Stimulated activated effector memory CD8-positive, alpha-beta T cell treated with anti-CD3 and anti-CD28 coated beads, Interleukin-12 subunit alpha, Interleukin-12 subunit beta, amount 100 ng/mL, for 72 hours (primary cell): Measurements from ENCODE around the gene EPHB2.
"Not testable (repeated sequence)": the region's sequence is repeated elsewhere in the genome, so short reads cannot be mapped to it uniquely, and the experiment has no call there.

Source experiments
- ATAC-seq: fragments of 150-1000 bp; cut with Tn5 transposase; 2 replicates; pipeline ENCODE4 v1.10.0; 2021
- DNase-seq, 2 donors: peaks; one replicate each; pipeline ENCODE4 v3.0.0; 2021 to 2022; ENCODE audit warnings: low spot score in 2 of 2
- H3K27ac Mint-ChIP-seq: one replicate; pipeline ENCODE4 v1.8.0; 2022; ENCODE audit warnings: mild to moderate bottlenecking, mixed read lengths
- H3K36me3 Mint-ChIP-seq: one replicate; pipeline ENCODE4 v1.8.0; 2022; ENCODE audit warnings: mild to moderate bottlenecking, mixed read lengths
- H3K4me1 Mint-ChIP-seq: one replicate; pipeline ENCODE4 v1.8.0; 2022; ENCODE audit warnings: mixed read lengths
- H3K4me3 Mint-ChIP-seq: one replicate; pipeline ENCODE4 v1.8.0; 2022; ENCODE audit warnings: mild to moderate bottlenecking, mixed read lengths
- H3K9me3 Mint-ChIP-seq: one replicate; pipeline ENCODE4 v1.8.0; 2022; ENCODE audit warnings: mixed read lengths

EPHB2 gene

DNA sequence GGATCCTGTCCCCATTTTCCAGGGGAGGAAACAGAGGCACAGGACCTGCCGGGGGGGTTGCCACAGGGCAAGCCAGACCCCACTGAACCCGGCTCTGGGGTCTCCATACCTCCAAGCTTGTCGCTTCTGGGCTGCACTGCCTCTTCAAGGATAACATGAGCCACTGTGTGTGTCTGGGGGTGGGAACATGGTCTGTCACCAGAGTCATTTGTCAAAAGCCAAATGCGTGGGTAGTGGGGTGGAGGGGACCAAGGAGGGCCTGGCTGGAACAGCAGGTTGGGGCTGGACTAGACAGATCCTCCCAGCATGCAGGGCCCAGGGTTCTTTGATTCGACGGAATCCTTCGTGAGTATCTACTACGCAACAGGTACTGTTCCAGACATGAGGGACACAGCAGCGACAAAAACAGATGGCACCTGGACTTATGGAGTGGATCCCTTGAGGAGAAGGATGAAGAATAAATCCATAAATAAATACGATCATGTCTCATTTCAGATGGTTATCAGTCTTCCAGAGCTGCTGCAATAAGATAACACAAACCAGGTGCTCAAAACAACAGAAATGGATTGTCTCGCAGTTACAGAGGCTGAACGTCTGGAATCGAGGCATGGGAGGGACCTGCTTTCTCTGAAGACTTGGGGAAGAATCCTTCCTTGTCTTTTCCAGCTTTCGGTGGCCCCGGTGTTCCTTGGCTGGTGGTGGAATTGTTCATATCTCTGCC, 28.9 kb upstream of the EPHB2 start:
- DNase-seq = no peak
- ATAC-seq = no peak
- Mint-ChIP-seq H3K9me3 (no peaks in the 10 kb centered on the region), H3K36me3 (no peaks in the 10 kb centered on the region), H3K4me3 (no peak overlapping the region), H3K27ac (no peak overlapping the region), H3K4me1 (no peaks in the 10 kb centered on the region)

DNA sequence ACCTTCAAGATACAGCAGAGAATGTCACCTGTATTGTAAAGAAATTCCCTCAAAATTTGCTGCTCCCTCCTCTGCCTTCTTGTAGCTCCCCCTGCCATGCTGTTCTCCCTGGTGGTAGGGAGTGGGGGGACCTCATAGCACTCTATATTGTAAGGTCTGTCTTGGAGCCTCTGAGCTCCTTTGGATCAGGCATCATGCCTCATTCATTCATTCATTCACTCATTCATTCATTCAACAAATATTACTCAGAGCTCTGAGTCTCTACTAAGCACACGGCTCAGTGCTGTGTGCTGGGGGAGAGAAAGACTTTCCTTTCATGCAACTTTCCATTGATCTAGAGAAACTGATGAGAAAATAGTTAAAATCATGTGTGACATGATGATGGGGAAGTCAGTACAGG, 27.1 kb upstream of the EPHB2 start:
- Mint-ChIP-seq H3K4me3 (no peak overlapping the region), H3K27ac (no peak overlapping the region), H3K9me3 (no peaks in the 10 kb centered on the region), H3K36me3 (no peaks in the 10 kb centered on the region), H3K4me1 (no peaks in the 10 kb centered on the region)
- DNase-seq = no peak
- ATAC-seq = no peak

DNA sequence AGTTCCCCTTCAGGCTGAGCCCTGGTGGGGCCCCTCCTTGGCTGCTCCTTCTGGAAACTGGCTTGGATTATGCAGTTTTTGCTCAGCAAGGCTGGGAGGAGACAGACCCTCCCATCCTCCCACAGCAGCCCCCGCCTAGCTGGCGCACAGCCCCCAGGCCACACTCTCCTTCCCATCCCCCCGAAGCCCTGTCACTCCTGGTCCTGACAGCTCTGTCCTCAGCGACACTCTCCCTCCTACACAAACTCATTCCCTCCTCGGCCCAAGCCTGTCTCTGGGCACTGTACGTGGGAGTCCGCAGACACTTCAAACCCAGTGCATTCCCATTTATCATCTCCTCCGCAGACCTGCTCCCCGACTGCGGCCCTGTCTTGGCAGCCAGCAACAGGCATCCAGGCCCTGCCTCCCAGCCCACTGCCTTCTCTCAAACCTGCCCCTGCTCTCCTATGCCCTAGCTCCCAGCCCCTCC, 25.0 kb upstream of the EPHB2 start:
- H3K4me3 Mint-ChIP-seq = no peak overlapping the region
- H3K4me1 Mint-ChIP-seq = no peaks in the 10 kb centered on the region
- H3K36me3 Mint-ChIP-seq = no peaks in the 10 kb centered on the region
- no peak for ATAC-seq
- no peak for DNase-seq
- H3K27ac Mint-ChIP-seq = no peak overlapping the region
- no peaks in the 10 kb centered on the region for H3K9me3 Mint-ChIP-seq

DNA sequence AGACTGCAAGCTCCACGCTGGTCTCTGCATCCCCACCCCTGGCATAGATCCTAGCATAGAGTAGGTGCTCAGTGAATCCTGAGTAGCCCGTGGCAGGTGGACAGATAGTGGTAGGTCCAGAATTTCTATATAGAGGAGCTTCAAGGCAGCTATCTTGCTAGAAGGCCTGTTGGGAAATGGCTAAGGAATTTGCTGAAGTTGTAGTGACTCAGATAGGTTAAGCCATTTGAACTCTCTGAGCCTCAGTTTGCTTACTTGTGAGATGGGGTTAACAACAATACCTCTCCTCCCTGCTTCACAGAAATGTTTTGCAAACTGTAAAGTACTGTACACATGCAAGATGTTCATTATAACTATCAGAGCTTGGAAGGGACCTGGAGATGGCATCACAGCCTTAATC, 23.4 kb upstream of the EPHB2 start:
- Mint-ChIP-seq H3K27ac (no peak overlapping the region), H3K9me3 (no peaks in the 10 kb centered on the region), H3K4me1 (no peaks in the 10 kb centered on the region), H3K36me3 (no peaks in the 10 kb centered on the region), H3K4me3 (no peak overlapping the region)
- ATAC-seq (no peak), DNase-seq (no peak)

DNA sequence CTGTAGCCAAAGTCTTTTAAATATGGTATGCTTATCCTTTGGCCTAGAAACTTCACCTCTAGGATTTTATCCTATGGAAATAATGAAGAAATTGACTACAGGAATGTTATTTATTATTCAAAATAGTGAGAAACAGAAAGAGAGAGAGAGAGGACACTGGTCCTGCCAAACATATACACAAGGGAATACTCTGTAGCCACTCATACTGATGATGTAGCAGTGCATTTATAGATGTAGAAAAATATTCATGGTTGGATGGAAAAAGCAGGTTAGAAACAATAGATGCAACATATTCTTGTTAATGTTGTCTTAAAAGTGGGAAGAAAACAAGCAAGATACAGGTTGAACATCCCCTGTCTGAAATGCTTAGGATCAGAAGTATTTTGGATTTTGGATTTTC, 22.2 kb upstream of the EPHB2 start:
- Mint-ChIP-seq H3K36me3 (no peaks in the 10 kb centered on the region), H3K9me3 (no peaks in the 10 kb centered on the region), H3K4me3 (no peak overlapping the region), H3K27ac (no peak overlapping the region), H3K4me1 (no peaks in the 10 kb centered on the region)
- no peak for DNase-seq
- ATAC-seq = no peak

DNA sequence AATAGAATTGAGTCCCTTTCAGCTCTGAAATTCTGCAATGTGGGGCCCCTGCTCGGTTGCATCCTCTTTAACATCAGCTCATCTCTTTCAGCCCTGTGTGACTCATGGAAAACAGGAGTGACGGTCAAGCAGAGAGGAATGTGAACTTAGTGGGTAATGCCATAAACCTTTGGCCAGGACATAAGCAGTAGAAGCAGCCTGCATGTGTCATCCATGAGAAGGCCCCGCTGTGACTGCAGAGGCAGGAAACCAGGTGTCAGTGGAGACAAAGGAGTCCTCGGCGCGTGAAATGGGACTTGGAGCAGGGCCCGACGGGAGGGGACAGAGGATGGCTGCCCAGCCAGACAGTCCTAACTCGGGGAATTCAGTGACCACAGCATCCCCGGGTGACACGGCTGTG, 21.1 kb upstream of the EPHB2 start:
- no peak overlapping the region for H3K27ac Mint-ChIP-seq
- no peaks in the 10 kb centered on the region for H3K4me1 Mint-ChIP-seq
- H3K4me3 Mint-ChIP-seq = no peak overlapping the region
- DNase-seq (no peak), ATAC-seq (no peak)
- no peaks in the 10 kb centered on the region for H3K36me3 Mint-ChIP-seq
- H3K9me3 Mint-ChIP-seq = no peaks in the 10 kb centered on the region

DNA sequence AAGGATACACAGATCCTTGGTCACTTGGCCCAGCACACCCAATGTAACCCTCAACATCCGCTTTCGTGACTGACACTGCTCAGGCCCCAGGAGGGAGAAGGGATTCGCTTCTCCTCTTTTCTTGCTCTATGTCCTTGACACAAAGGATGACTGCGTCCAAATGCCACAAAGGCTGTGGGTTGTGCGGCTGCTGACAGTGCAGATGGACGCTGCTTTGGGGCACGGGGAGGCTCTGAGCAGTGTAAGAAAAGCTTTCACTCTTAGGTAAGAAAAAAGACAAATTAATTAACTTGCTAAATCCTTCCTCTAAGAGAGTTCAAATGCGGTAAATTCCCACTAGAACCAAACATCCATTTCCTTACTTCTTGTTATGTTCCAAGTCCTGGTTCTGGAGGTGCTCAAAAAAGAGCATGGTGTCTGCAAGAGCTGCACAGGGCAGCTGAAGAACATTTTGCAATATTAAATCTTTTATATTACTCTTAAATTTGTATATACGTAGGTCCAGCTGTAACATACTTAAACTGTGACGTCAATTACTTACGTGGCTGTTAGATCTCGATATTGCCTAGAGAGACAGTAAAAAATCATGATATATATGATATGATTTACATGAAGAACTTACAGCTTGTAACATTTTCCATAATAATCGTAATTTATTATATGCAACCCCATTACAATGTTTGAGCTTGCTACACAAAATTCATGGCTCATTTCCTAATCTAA, 19.4 kb upstream of the EPHB2 start:
- Mint-ChIP-seq H3K4me3 (no peak overlapping the region), H3K36me3 (no peaks in the 10 kb centered on the region), H3K9me3 (no peaks in the 10 kb centered on the region), H3K27ac (no peak overlapping the region), H3K4me1 (no peaks in the 10 kb centered on the region)
- DNase-seq = no peak
- no peak for ATAC-seq

DNA sequence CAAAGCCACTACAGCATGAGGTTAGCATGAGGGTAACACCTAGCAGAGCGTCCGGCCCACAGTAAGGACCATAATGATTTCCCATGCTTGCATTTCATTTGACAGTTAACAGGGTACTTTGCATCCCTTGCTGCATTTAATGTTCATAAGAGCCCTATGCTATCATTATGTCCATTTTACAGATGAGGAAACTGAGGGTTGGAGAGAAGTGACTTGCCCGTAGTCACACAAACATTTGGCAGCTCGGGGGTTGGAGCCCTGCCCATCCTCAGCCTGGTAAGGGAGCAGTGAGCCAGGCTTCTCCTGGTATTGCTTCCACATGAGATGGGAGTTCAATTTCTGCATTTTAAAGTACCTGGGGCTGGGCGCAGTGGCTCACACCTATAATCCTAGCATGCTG, 16.5 kb upstream of the EPHB2 start:
- H3K4me3 Mint-ChIP-seq = no peak overlapping the region
- H3K4me1 Mint-ChIP-seq = no peaks in the 10 kb centered on the region
- no peaks in the 10 kb centered on the region for H3K36me3 Mint-ChIP-seq
- no peaks in the 10 kb centered on the region for H3K9me3 Mint-ChIP-seq
- DNase-seq = no peak
- no peak overlapping the region for H3K27ac Mint-ChIP-seq
- ATAC-seq = no peak

DNA sequence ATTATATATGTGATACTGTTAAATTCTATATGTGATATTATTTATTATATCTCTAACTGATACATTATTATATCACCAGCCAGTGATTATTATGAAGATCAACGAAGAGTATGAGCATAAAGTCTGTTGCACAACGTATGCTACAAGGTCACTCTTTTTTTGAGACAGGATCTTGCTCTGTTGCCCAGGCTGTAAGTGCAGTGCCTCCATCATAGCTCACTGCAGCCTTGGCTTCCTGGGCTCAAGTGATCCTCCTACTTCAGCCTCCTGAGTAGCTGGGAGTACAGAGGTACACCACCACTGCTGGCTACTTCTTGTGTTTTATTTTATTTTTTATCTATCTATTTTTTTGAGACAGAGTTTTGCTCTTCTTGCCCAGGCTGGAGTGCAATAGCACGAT, 14.0 kb upstream of the EPHB2 start:
- DNase-seq = no peak
- H3K4me3 Mint-ChIP-seq = no peak overlapping the region
- no peaks in the 10 kb centered on the region for H3K4me1 Mint-ChIP-seq
- H3K36me3 Mint-ChIP-seq = no peaks in the 10 kb centered on the region
- no peaks in the 10 kb centered on the region for H3K9me3 Mint-ChIP-seq
- no peak for ATAC-seq
- no peak overlapping the region for H3K27ac Mint-ChIP-seq

DNA sequence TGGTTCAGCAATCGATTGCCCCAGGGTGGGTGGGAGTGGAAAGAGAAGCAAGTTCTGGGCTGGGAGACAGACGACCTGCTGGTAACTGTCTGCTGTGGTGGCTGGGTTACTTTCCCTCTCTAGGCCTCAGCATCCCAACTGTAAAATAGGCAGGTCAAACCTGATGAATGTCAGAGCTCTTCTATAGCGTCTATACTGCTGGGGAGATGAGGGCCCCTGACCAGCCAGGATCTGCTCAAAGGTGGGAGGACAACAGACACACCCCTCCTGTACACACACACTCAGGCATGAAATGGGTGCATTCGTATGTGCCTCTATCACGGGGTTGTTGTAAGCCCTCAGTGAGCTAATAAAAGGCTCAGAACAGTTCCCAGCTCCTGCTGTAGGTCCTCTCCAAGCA, 12.7 kb upstream of the EPHB2 start:
- Mint-ChIP-seq H3K4me3 (no peak overlapping the region), H3K4me1 (no peaks in the 10 kb centered on the region), H3K9me3 (no peaks in the 10 kb centered on the region), H3K36me3 (no peaks in the 10 kb centered on the region), H3K27ac (no peak overlapping the region)
- DNase-seq (no peak), ATAC-seq (no peak)

DNA sequence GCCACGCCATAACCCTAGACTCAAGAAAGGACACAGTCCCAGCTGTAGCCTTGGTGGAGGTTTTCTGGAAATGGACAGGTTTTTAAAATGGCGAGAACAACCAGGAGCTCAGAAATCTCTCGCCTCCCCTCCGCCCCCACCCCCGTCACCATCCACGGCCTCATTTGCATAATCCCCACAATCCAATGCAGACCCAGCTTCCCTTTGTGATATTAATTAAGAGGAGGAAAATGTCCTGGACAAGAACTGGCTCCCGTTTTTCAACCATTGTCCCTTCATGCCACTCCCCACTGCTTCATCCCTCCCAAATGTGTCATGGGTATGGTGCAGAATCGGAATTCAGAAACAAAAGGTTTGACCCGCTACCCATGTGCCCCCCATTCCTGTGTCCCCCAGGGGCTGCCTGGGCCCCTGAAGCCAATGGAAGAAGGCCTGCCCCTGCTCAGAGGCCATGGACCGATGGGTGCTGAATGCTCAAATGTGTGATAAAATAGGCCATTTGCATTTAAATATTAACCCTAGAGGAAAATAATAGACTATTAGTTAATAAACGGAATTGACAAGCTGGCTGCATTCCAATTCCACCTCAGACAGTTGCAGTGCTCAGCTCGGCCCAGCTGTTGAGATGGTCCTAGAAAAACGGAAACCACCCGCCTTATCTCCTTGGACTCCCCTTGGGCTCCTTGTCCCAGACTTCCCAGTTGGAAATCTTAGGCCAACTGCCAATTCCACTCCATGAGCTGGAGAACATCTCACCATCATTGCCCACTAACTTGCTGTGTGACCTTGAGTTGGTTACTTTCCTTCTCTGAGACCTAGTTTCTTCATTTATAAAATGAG, 10.7 kb upstream of the EPHB2 start:
- Mint-ChIP-seq H3K4me1 (no peaks in the 10 kb centered on the region), H3K36me3 (no peaks in the 10 kb centered on the region), H3K27ac (no peak overlapping the region), H3K4me3 (no peak overlapping the region), H3K9me3 (no peaks in the 10 kb centered on the region)
- no peak for DNase-seq
- no peak for ATAC-seq

DNA sequence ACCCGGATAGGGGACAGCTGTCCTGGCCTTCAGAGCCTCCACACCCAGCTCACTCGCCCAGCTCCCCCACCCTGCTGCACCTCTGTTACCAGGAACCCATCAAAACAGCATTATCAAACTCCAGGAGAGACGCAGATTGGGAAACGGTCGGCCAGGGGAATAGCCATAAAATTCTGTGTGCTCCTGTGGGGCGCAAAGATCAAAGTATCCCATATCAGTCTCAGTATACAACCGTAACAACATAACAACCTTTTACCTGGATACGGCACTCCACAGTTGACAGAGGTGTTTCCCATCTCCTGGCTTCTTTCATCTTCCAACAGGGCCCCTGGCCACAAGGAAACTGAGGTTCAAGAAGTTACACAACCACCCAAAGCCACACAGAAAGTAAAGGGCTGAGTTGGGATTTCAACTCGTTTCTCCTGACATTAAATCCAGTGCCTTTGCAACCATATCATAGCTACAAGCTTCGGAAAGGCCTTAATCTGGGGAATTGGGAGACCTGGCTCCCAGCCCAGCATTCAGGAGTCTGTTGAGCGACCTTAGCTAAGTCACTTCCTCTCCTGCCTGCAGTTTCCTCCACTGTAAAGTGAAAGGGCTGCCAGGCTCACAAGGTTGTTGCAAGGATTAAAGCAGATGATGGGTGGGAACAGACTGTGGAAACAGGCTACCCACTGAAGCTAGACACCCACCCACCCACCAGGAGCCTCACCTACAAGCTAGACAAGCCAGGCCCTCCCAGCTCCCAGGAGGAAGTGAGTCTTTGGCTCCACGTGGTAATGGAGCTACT, 8.1 kb upstream of the EPHB2 start:
- H3K36me3 Mint-ChIP-seq = no peaks in the 10 kb centered on the region
- no peaks in the 10 kb centered on the region for H3K4me1 Mint-ChIP-seq
- no peak overlapping the region for H3K4me3 Mint-ChIP-seq
- no peaks in the 10 kb centered on the region for H3K9me3 Mint-ChIP-seq
- ATAC-seq (no peak), DNase-seq (no peak)
- H3K27ac Mint-ChIP-seq = no peak overlapping the region

DNA sequence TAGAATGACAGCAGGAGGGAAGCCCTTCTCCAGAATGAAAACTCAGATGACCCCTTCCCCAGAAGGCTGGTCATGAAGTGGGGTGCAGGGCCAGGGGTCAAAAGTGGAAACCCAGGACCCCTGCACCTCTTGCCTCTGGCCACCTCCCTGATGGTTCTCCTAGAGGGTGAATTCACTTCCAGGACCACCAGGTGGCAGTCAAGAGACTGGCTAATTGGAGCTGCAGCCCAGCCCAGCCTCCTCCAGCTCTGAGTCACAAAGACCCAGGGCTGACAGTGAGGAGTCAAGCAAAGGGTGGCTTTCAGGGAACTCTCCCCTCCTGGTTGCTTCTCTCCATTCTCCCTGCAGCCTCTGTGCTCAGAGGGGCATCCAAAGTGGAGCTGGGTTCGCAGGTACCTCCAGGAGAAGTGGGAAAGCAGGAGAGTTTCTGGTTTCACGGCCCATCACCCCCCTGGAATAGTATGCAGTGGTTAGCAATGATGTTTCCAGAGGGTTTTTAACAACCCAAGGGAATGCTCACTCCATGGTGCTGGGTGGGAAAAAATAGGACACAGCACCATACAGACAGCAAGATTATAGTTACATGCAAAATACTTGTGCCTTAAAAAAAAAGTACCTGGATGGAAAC, 6.1 kb upstream of the EPHB2 start:
- ATAC-seq (peak; percentile 92), DNase-seq (peak; percentile 70 to 86)
- Mint-ChIP-seq H3K4me1 (peaks cover under 1% of the 10 kb centered on the region), H3K27ac (no peak overlapping the region), H3K9me3 (no peaks in the 10 kb centered on the region), H3K4me3 (no peak overlapping the region), H3K36me3 (no peaks in the 10 kb centered on the region)

DNA sequence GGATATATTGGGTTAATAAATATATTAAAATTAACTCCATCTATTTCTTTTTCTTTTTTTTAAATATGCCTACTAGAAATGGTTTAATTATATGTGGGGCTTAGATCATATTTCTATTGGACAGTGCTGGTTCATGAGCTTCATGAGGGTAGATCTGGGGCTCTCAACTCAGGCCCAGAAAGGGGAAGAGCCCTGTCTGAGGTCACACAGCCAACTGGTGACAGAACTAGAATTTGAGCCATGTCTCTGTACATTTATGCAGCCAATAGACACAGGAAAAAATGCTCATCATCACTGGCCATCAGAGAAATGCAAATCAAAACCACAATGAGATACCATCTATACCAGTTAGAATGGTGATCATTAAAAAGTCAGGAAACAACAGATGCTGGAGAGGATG, 5.1 kb upstream of the EPHB2 start:
- ATAC-seq = no peak
- H3K36me3 Mint-ChIP-seq = no peaks in the 10 kb centered on the region
- no peaks in the 10 kb centered on the region for H3K9me3 Mint-ChIP-seq
- DNase-seq = no peak
- H3K4me3 Mint-ChIP-seq = no peak overlapping the region
- peaks cover 5% of the 10 kb centered on the region for H3K4me1 Mint-ChIP-seq
- no peak overlapping the region for H3K27ac Mint-ChIP-seq

DNA sequence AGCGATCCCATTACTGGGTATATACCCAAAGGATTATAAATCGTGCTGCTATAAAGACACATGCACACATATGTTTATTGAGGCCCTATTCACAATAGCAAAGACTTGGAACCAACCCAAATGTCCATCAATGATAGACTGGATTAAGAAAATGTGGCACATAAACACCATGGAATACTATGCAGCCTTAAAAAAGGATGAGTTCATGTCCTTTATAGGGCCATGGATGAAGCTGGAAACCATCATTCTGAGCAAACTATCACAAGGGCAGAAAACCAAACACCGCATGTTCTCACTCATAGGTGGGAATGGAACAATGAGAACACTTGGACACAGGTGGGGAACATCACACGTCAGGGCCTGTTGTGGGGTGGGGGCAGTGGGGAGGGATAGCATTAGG, 4.5 kb upstream of the EPHB2 start:
- H3K9me3 Mint-ChIP-seq, DNase-seq, ATAC-seq, H3K4me3 Mint-ChIP-seq, H3K4me1 Mint-ChIP-seq, H3K36me3 Mint-ChIP-seq, H3K27ac Mint-ChIP-seq: not testable (repeated sequence)
